GM20431 (cell line): ENCODE measurements around the gene ALDH1A1.

ENCODE experiments used
- in situ Hi-C: fragments of 300-500 bp; cut with MseI, MboI; formaldehyde crosslinking; loops from one replicate; pipeline ENCODE4 v1.15.0; 2020; ENCODE audit warnings: low sequenced_read_pairs; ENCODE audit not compliant: unreplicated experiment

Gene ALDH1A1

DNA sequence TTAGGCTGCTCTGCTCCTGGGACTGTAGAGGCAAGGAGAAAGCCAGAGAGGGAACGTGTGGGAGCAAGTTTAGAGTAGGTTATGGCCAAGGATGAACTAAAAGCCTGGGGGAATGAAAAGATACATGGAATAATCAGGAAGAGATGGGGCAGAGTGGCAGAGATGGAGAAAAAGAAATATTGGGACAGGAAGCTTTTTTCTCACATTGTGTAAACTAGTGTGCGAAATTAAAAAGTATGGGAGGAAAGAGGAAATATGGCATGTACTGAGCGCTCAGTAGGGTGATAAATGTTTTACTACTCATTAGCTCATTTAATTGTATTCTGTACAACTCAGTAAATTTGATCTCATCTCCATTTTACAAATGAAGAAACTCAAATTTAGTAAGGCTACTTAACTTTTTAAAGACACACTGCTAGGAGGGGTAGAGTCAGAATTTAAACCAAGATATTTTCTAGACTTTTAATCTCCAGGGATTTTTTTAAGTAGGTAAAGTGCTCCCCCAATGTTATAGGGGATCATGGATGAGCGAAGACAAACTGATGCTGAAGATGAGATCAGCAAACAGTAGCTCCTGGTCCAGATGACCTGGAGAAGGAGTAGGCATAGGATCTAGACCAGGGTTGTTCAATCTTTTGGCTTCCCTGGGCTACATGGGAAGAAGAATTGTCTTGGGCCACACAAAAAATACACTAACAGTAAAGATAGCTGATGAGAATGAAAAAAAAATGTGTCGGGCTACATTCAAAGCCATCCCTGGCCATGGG lies 30.8 kb downstream of the ALDH1A1 start:
- in situ Hi-C loops, result no loop called here

DNA sequence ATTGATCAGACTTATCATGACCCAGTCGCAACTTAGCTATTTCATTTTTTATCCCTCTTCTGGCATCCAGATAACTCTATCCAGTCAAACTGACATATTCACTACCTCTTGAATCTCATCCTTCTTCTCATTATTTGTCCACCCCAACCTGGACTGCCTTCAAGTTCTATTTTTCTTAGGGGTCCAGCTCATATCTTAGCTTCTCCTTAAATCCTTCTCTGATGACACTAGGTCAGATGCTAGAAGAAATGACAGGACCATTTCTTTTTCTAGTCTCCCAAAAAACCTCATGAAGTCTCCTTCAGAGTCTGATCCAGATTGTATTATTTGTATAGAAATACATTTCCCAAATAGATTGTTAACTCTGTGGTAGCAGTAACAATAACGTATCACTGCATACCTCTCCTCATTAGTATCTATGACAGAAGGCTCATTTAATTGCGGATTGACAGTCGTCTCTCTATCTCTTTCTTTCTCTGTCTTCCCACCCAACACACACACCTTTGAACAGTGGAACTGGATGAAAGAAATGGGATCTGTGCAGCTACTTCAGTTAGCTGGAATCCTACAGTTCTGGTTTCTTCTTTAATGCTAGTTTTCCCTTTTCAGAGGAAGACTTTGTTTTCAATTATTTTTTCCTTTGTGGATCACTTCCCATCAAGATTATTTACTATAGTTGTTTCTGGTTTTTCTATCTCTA lies 33.5 kb downstream of the ALDH1A1 start:
- in situ Hi-C loops, result no loop called here

- in situ Hi-C loops, result no loop called here
These were observed 34.9 kb downstream of the ALDH1A1 start for GRCh38 chr9:72917892-72918509.

DNA sequence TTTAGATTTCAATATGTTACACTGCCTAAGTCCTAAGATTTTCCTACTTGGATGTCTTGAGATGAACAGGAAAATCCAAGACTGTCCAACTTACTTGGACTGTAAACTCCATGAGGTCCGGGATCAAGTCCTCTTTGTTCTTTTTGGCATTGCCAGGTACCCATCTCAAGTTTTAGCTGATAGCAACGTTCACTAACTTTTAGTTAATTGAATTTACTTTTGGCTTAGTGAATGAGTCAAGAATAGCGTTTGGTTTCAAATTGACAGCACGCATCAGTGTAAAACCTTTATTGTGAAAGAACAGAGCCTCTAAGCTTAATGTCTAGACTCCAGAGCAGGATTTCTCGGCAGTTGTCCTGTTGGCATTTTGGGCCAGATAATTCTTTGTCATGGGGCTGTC lies 37.2 kb downstream of the ALDH1A1 start:
- in situ Hi-C loops, result no loop called here

GRCh38 chr9:72914750-72915149 lies 38.1 kb downstream of the ALDH1A1 start:
- in situ Hi-C loops, result no loop called here

DNA sequence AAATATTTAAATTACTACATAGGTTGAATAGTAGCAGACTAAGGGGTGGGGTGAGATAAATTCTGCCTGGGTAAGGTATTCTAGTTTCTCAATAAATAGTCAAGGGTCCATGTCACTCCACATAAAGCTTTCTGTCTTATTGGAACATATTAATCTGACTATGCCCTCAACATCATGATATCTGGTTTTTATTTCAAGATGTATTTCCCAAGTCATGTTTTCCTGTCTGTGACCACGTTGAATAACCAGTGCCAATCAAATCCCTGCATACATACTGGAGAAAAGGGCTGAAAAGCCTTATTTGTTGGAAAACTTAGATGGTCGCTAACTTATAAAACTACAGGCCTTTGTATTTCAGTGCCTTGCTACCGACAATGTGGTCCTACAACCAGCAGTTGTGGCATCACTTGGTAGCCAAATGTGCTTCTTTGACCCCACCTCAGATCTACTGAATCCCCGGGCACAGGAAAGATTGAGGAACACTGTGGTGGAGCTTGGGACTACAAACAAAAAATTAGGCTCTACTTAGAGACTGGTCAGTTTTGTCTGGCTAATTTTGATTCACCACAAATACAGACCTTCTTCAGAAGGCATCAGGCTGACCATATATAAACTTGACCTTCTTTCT lies 39.4 kb downstream of the ALDH1A1 start:
- in situ Hi-C loops, result no loop called here

GRCh38 chr9:72912476-72913381 lies 40.1 kb downstream of the ALDH1A1 start:
- in situ Hi-C loops, result no loop called here

DNA sequence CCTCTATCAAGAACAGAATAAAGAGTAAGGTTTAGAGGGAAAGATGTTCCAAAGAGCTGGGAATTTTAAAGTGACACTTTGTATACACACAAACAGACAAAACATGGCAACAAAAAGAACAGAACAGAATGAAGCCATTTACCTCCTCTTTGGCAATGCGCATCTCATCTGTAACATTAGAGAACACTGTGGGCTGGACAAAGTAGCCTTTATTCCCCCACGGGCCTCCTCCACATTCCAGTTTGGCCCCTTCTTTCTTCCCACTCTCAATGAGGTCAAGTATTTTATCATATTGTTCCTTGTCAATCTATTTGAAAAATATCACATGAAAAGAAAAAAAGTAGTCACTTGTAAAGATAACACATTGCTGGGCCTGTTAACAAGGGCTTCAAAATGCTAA lies 41.0 kb downstream of the ALDH1A1 start:
- in situ Hi-C loops, result no loop called here

DNA sequence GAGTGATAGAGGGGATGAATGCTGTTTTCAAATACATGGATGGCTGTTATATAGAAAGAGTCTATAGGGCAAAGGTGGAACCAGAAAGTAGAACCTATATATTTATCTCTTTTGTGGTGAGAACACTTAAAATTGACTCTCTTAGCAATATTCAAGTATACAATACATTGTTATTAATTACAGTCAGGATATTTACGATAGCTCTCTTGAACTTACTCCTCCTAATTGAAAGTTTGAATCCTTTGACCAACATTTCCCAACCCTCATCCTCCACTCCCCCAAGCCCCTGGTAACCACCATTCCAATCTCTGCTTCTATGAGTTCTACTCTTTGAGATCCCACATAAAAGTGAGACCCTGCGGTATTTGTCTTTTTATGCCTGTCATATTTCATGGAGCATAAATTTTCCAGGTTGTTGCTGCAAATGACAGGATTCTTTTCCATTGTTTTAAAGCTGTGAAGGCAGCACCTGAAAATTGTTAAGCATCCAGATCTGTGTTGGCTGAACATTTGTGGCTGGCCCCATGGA lies 41.5 kb downstream of the ALDH1A1 start:
- in situ Hi-C loops, result no loop called here

- in situ Hi-C loops, result no loop called here
These were observed 43.4 kb downstream of the ALDH1A1 start for GRCh38 chr9:72909428-72909827.

GRCh38 chr9:72907421-72907820 lies 45.4 kb downstream of the ALDH1A1 start:
- in situ Hi-C loops, result no loop called here

DNA sequence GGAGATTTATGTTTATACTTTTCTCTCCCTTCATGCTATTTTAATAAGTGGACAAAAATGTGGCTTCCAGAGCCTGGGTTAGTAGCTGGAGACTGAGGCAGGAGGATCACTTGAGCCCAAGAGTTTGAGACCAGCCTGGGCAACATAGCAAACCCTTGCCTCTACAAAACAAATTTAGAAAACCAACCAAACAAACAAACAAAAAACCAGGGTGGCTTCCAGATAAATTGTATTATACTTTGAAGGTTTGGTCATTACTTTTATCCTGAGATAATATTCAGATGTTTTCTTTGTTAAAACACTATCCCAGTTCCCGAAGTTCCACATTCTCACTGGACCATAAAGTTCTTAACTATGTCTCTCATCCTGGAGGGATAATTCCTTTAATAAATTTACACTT lies 46.0 kb downstream of the ALDH1A1 start:
- in situ Hi-C loops, result no loop called here

DNA sequence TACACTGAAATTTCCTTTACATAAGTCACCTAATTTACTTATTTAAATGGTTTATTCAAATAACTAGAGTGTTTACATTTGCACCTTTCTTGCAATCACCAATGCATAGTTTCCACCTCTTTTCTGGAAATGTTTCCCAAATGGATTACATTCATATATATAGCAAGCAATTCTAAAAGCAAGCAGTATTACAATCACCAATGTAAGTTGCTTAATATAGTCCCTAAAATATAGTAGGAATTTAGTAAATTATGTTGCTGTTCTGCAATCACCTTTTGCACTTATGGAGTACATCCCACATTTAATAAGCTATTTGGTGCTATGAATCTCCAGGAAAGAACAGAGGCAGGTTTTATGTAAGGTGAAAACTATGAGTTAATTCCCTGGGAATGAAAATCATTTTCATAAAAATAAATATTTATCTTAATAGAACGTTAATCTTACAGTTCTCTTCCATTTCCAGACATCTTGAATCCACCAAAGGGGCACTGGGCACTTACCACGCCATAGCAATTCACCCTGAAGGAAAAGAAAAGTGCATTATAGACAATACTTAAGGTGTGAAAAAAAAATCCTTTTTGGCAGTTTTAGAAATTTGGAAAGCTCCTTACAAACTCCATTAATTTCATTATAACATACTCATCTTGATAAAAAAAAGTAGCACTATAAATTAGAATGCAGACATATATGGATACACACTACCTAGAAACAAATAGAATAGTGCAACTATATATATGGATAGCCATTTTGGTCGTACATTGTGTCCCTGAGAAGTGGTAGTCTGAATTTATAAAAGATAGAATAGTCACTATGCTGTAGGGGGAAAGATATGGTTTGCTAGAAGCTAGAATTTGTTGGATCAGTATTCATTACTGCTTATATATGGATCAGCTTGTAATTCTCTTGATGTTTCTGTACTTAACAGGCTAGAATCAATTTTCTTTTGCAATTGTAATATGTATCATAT lies 47.1 kb downstream of the ALDH1A1 start:
- in situ Hi-C loops, result no loop called here

DNA sequence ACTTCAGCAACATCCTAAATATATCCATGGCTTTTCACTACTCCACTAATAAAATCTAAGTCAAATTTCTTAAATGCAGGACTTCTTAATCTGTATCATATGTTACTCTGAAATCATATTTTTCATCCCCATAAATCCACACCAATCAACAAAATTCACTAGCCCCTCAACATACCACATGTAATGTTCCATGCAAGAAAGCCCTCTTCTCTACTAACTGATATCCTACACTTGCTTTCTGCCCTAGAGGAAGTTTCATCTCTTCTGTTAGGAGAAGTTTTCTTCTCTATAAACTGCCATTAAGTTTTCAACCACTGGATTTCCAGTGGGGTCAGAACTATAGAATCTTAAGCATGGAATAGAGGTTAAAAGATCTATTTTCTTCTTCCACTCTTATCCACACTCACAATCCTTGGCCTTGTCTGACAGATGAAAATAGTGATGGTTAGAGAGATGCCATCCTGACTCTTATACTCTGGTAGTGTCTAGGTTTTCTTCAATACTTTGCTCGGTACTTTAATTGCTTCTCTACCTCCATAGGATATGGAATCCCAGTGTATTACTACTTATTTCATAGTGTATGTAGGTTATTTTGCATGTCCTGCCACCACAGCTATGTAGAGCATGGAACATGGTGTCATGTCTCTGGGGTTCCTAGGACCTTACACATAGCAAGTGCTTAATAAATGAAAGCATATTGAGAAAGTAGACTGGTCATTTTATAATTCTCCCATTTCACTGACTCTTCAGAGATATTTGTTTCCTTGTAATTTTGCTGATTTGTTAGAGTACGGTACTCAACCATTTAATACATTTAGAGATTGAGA lies 48.4 kb downstream of the ALDH1A1 start:
- in situ Hi-C loops, result no loop called here

GRCh38 chr9:72903103-72903502 lies 49.8 kb downstream of the ALDH1A1 start:
- in situ Hi-C loops, result no loop called here

- in situ Hi-C loops, result no loop called here
These were observed 50.6 kb downstream of the ALDH1A1 start for GRCh38 chr9:72902268-72902667.

DNA sequence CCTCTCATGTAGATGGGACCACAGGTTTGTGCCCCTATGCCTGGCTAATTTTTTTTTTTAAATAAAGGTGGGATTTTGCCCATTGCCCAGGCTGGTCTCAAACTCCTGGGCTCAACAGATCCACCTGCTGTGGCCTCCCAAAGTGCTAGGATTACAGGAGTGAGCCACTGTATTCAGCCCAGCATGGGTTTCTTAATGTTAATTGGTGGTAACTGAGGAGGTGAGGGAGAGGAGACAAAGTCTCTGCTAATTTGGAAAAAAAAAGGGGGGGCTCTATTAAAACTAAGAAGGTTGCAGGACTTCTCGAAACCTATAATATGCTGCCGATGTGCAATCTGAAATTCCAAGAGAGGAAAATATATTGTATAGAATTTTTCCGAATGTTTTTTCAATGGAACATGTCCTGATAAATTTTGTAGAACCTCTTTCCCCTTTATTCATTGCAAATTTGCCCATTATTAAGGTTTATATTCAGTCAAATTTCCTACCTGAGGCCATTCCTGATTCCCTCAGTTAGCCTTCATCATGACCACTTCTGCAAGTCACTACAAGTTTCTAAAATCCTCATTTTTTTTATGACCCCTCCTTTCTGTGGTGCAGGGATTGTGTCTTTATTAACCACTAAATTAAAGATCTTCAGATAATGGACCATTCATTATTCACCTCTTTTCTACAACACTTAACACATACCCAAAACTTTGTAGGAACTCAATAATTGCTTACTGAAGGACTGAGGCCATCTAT lies 52.9 kb downstream of the ALDH1A1 start:
- in situ Hi-C loops, result no loop called here
